Measurements from ENCODE around the gene MINDY3.
A peak's percentile ranks its signal among the peaks of the same experiment; 100 is the strongest.
"Not testable (repeated sequence)": the region's sequence is repeated elsewhere in the genome, so short reads cannot be mapped to it uniquely, and the experiment has no call there.

Gene MINDY3

GRCh38 chr10:15859906-15860691 is at the start of gene MINDY3:
TSS of gene MINDY3 (minus strand) at chr10:15860507. CDS start at chr10:15860299, 208 bp downstream.
- DNase-seq: peak; percentile 91

GRCh38 chr10:15901889-15902288 is 41.6 kb upstream of the MINDY3 start:
- no peak for DNase-seq

GRCh38 chr10:15898046-15898445 is 37.7 kb upstream of the MINDY3 start:
- DNase-seq: no peak

GRCh38 chr10:15897287-15897686 is 37.0 kb upstream of the MINDY3 start:
- DNase-seq: no peak

GRCh38 chr10:15896654-15897053 is 36.3 kb upstream of the MINDY3 start:
- no peak for DNase-seq

GRCh38 chr10:15884447-15884846 is 24.1 kb upstream of the MINDY3 start:
- DNase-seq: no peak

- DNase-seq: no peak
Observed at GRCh38 chr10:15881542-15881941, 21.2 kb upstream of the MINDY3 start.

- no peak for DNase-seq
Observed at GRCh38 chr10:15879663-15880062, 19.4 kb upstream of the MINDY3 start.

- DNase-seq: no peak
Observed at GRCh38 chr10:15879058-15879457, 18.8 kb upstream of the MINDY3 start.

GRCh38 chr10:15877836-15878576 is 17.7 kb upstream of the MINDY3 start:
- no peak for DNase-seq

GRCh38 chr10:15876274-15876673 is 16.0 kb upstream of the MINDY3 start:
- not testable (repeated sequence) for DNase-seq

- not testable (repeated sequence) for DNase-seq
Observed at GRCh38 chr10:15872645-15873044, 12.3 kb upstream of the MINDY3 start.

- no peak for DNase-seq
Observed at GRCh38 chr10:15871823-15872222, 11.5 kb upstream of the MINDY3 start.

GRCh38 chr10:15869935-15870334 is 9.6 kb upstream of the MINDY3 start:
- DNase-seq: no peak

- no peak for DNase-seq
Observed at GRCh38 chr10:15868006-15868405, 7.7 kb upstream of the MINDY3 start.

GRCh38 chr10:15865304-15865703 is 5.0 kb upstream of the MINDY3 start:
- DNase-seq: no peak

GRCh38 chr10:15864419-15864818 is 4.1 kb upstream of the MINDY3 start:
- DNase-seq: no peak

- DNase-seq: no peak
Observed at GRCh38 chr10:15863733-15864132, 3.4 kb upstream of the MINDY3 start.

- DNase-seq: no peak
Observed at GRCh38 chr10:15863323-15863722, 3.0 kb upstream of the MINDY3 start.

- DNase-seq: no peak
Observed at GRCh38 chr10:15860692-15861201, 440 bp upstream of the MINDY3 start.

- no peak for DNase-seq
Observed at GRCh38 chr10:15859509-15859905, 800 bp downstream of the MINDY3 start.

GRCh38 chr10:15858861-15859281 is 1.4 kb downstream of the MINDY3 start:
- DNase-seq: no peak

- DNase-seq: no peak
Observed at GRCh38 chr10:15857107-15857575, 3.2 kb downstream of the MINDY3 start.

All from femur (tissue), 1 donor.